Activated CD4-positive, alpha-beta T cell treated with anti-CD3 and anti-CD28 coated beads, Interleukin-2, amount 50 U/mL, for 24 hours (primary cell): Measurements from ENCODE around the gene RBFA.
"Not testable (repeated sequence)": the region's sequence is repeated elsewhere in the genome, so short reads cannot be mapped to it uniquely, and the experiment has no call there.

Source experiments
- DNase-seq, 2 donors: peaks; one replicate each; pipeline ENCODE4 v3.0.0-alpha.2; 2020; ENCODE audit warnings: low read depth in 1 of 2, low spot score in 1 of 2

The RBFA gene

DNA sequence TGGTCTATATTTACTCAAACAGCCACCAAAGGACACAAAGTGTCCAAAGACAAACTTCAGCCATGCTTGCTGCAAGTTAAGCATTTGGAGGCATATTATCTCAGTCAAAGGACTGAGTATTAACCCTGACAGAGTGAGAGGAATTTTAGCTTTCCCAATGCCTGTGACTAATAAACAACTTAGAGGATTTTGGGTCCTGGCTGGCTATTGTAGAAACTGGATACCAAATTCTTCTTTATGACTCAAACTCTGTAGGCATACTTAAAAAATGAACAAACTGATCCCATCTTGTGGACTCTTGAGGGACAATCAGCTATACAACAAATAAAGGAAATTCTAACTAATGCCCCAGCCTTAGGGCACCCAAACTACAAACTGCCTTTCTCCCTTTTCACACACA is 6.5 kb upstream of the RBFA start:
- not testable (repeated sequence) for DNase-seq

- DNase-seq: no peak
Measured at GRCh38 chr18:80029690-80030089, 4.5 kb upstream of the RBFA start.

DNA sequence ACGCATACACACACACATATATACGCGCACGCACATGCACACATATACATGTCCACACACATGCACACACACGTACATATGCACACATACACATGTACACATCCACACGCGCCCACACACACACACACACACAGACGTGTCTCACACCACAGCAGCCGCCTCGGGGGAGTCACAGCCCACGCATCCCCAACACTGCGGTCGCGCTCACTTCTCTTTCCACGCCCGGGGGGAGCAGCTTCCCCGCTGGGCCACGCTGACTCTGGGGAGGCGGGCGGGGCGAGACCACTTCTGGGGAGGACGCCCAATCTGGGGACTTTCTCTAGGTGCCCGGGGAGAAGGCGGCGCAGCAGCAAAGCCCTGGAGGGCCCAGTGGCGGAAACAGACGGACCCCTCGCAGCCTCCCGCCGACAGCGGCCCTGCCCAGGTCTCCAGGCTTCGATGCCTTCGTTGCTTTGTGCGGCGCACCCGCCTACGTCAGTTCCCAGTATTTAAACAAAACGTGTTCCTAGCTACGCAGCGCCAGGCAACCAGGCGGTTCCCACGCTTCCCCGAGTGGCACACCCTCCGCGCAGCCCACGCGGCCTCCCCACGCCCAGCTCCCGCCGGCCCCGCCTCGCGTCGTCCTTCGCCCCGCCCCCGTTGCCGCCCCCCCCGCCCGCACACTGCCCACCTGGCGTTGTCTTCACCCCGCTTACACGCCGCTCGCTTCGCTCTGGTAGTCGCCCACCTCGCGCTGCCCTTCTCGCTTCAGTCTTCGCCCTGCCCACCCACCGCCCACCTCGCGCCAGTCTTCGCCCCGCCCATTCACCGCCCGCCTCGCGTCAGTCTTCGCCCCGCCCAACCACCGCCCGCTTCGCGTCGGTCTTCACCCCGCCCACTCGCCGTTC is 810 bp upstream of the RBFA start:
- DNase-seq: peak in 1 of 2 donors; percentile 31

GRCh38 chr18:80034852-80035406 is 695 bp downstream of the RBFA start:
- DNase-seq: no peak

GRCh38 chr18:80035997-80036396 is 1.8 kb downstream of the RBFA start:
- no peak for DNase-seq

DNA sequence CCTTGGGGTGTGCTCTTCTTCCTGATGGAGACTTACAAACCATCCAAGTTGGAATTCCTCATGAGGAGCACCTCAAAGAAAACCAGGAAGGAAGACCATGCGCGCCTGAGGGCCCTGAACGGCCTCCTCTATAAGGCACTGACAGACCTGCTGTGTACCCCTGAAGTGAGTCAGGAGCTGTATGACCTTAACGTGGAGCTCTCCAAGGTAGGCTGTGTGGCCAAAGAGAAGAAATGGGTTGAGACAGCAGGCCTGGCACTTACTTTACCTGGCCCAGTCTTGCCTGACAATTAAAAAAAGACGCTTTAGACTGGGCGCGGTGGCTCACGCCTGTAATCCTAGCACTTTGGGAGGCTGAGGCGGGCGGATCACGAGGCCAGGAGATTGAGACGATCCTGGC is 3.1 kb downstream of the RBFA start:
- DNase-seq: no peak

DNA sequence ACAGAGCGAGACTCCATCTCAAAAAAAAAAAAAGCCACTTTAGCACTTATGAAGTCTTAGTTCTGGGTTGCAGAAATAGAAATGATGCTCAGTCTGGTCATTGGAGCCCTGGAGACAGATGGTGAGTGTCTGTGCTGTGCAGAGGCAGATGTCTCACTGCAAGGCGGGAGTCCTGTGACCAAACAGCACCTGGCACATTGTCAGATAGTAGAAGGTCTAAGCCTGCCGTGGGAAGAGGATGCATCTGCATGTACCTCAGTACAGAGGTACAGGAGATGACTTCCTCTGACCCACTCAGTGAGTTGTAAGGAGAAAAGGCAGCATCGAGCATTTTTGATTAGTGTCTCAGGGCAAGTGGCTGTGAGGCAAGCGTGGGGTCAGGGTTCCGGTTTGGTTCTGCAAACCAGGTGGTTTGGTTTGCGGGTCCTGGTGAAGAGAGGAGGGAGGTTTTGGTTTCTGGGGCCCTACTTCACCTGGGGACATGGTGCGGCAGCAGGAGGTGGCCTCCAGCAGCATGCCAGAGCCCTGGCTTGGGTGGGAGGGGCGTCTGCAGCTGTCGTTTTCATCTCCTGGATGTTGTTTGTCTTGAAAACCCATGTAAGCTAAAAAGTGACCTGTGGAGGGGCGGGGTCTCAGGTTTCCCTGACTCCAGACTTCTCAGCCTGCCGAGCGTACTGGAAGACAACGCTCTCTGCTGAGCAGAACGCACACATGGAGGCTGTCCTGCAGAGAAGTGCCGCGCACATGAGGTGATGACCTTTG is 3.8 kb downstream of the RBFA start:
- DNase-seq: no peak

GRCh38 chr18:80040515-80040914 is 6.3 kb downstream of the RBFA start:
- no peak for DNase-seq

DNA sequence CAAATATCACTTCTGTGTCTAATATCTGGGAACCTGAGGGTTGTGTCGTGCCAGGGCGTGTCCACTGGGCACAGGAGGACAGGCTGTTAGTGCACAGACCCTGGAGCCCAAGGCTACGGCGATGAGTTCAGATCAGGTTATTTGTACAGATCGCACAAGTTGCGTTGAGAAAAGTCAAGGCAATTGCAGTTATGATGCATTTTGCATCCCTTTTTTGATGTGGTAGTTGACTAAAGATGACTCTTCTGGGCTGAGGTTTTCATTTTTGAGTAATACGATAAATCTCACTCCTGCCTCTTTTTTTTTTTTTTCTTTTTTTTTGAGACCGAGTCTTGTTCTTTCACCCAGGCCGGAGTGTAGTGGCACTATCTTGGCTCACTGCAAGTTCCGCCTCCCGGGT is 7.2 kb downstream of the RBFA start:
- no peak for DNase-seq

GRCh38 chr18:80042785-80043184 is 8.6 kb downstream of the RBFA start:
- DNase-seq: no peak

GRCh38 chr18:80044072-80044471 is 9.8 kb downstream of the RBFA start:
- no peak for DNase-seq

- DNase-seq: no peak
Measured at GRCh38 chr18:80046011-80046410, 11.8 kb downstream of the RBFA start.

GRCh38 chr18:80046431-80046830 is 12.2 kb downstream of the RBFA start:
- DNase-seq: no peak

GRCh38 chr18:80046961-80047541 is 12.8 kb downstream of the RBFA start:
- no peak for DNase-seq

GRCh38 chr18:80050797-80051196 is 16.6 kb downstream of the RBFA start:
- DNase-seq: no peak

GRCh38 chr18:80056095-80056494 is 21.9 kb downstream of the RBFA start:
- DNase-seq: no peak

DNA sequence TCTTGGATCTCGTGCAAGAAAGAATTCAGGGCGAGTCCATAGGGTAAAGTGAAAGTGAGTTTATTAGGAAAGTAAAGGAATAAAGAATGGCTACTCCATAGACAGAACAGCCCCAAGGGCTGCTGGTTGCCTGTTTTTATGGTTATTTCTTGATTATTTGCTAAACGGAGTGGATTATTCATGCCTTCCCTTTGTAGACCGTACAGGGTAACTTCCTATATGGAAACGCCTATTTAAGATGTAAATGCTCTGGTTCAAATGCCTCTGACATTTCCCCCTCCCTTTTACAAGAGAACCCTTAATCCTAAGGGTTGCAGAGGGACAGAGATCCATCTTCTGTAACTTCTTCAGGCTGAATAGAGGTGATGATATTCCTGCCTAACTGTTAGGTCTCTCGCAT is 25.7 kb downstream of the RBFA start:
- no peak for DNase-seq

DNA sequence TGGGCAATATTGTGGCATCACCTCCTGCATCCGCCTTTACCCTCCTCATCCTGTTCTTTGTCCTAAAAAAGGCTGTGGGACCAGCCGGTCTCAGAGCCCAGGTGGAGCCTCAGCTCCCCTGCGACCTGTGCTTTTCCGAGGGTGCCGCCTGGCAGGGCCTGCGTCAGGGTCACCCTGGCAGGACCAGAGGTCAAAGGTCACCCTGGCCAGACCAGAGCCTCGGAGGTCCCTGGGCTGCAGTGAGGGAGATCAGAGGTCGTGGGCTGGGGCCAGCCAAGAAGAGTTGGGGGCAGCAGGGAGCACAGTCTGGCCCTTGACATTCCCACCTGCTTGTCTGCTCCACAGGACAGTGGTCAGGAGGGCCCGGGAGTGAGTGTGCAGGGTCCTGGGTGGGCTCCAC is 31.5 kb downstream of the RBFA start:
- DNase-seq: no peak

- DNase-seq: no peak
Measured at GRCh38 chr18:80067321-80067720, 33.1 kb downstream of the RBFA start.

GRCh38 chr18:80067897-80068296 is 33.7 kb downstream of the RBFA start:
- no peak for DNase-seq

DNA sequence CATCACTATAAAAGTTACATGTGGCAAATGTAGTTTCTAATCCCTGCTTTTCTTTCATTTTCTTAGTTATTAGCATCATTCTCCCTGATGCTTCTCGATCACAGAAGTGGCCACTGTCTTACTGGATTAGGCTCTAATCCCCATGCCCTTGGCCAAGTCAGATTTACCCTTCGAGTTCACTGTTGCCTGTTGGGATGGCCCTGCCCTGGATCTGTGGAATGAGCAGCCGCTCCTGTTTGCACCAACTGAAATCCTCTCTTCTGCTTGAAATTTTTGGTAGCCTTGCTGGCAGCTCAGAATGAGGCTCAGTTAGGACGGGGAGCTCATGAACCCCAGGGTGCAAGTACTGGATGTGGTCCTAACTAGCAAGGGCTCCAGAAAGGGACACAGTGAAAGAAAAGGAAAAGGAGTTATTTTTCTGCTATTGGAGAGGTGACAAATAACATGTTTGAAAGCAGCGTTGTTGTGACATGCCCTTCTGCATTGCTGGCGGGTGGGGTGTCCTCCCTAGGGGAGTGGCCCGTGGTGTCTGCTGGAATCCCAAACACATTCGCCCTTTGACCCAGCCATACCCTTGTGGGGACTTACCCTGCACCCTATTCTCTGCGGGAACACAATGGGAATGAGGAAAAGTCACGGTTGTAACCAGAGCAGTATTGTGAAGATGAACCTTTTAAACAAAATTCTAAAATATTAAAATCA is 34.5 kb downstream of the RBFA start:
- DNase-seq: no peak
